GM18909 (cell line): ENCODE measurements around the gene SGO2.

Experiments
- ATAC-seq: cut with Tn5 transposase; IDR thresholded peaks from one replicate; pipeline ENCODE4 v1.9.1; 2021; ENCODE audit warnings: mild to moderate bottlenecking; ENCODE audit not compliant: unreplicated experiment, poor library complexity

SGO2 gene, protein sequence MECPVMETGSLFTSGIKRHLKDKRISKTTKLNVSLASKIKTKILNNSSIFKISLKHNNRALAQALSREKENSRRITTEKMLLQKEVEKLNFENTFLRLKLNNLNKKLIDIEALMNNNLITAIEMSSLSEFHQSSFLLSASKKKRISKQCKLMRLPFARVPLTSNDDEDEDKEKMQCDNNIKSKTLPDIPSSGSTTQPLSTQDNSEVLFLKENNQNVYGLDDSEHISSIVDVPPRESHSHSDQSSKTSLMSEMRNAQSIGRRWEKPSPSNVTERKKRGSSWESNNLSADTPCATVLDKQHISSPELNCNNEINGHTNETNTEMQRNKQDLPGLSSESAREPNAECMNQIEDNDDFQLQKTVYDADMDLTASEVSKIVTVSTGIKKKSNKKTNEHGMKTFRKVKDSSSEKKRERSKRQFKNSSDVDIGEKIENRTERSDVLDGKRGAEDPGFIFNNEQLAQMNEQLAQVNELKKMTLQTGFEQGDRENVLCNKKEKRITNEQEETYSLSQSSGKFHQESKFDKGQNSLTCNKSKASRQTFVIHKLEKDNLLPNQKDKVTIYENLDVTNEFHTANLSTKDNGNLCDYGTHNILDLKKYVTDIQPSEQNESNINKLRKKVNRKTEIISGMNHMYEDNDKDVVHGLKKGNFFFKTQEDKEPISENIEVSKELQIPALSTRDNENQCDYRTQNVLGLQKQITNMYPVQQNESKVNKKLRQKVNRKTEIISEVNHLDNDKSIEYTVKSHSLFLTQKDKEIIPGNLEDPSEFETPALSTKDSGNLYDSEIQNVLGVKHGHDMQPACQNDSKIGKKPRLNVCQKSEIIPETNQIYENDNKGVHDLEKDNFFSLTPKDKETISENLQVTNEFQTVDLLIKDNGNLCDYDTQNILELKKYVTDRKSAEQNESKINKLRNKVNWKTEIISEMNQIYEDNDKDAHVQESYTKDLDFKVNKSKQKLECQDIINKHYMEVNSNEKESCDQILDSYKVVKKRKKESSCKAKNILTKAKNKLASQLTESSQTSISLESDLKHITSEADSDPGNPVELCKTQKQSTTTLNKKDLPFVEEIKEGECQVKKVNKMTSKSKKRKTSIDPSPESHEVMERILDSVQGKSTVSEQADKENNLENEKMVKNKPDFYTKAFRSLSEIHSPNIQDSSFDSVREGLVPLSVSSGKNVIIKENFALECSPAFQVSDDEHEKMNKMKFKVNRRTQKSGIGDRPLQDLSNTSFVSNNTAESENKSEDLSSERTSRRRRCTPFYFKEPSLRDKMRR

DNA sequence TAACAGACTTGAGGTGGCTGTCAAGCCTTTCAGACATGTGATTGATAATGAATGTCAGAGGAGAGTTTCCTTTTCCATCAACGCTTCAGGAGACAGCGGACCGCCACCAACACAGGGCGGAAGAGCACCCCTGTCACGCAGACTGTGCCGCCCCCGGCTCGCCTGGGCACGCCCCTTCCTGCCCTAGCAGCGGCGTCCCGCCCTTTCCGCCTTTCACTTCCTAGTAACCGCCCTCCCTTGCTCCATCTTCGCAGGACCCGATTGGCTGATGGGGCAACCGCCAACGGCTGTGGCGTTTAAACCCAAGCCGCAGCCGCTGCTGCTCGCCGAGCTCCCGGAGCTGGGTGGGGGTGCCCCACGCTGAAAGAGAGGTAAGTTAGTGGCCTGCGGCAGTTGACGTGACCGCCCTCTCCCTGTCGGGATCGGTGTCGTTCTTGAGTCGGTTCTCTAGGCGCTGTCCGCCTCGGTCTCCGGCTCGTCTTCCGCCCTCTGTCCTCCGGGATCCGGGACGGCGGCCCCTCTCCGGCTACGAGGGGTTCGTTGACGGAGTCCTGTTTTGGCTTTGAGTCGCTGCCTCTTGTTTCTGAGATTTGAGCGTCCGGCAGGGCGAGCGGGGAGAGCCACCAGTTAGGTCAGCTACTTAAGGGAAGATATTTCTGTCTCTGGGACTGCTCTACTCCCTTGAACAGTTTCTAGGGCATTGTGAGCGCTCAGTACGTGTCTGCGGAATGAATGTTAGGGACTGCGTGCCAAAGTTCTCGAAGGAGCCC is at the start of gene SGO2:
SGO2 (plus strand) TSS at position 326 of the 770 bp plus-strand sequence. CDS start 6,769 bp downstream, outside the sequence.
- peak; percentile 100 for ATAC-seq

DNA sequence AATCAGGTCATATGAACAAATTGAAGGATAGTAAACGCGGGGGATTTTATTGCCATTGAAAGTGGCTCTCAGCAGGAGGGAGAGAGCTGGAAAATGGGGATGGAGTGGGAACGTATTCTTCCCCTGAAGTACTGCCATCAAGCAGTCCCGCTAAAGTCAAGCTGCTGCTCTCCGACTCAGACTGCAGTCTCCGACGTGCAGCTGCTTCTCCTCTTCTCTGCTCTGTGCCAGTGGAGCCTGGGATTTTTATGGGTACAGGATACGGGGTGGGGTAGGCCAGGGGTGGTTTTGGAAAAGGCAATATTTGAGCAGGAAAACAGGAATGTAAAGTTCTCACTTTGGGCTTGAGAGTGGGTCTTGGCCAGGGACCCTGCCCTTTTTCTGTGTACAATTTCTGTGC is 49.2 kb upstream of the SGO2 start:
- ATAC-seq, result no peak

DNA sequence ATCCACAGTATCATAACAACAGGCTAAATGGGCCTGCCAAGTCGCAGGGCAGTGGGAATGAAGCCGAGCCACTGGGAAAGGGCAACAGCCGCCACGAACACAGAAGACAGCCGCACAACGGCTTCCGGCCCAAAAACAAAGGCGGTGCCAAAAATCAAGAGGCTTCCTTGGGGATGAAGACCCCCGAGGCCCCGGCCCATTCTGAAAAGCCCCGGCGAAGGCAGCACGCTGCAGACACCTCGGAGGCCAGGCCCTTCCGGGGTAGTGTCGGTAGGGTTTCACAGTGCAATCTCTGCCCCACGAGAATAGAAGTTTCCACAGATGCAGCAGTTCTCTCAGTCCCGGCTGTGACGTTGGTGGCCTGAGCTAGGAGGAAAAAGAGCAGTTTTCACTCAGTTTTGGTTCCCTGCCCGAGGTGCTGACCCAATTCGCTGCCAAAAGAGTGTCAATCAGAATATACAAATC is 48.3 kb upstream of the SGO2 start:
- no peak for ATAC-seq

DNA sequence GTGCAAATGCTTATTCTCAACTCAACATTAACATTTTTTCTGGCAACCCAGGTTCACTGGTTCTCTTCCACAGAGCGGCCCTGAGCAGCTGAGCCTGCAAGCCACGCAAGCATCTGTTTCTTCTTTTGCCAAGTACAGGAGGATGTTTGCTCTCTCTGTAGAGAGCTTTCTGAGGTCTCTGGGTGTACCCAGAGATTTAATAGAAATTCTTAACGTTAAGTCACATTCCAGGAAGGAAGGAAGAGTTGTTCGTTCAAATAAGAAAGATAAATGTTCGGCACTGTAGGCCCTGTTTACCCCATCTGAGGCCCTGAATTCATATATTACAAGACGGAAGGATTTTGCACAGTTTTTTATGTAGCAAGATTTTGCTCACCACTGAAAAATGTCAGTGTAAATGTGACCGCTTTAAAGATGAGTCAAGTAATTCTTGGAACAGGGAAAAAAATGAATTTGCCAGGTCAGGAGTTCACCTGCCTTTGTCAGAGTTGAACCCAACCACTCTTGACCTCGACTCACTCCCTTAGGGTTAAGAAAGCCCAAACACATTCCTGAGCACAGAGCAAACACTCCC is 46.2 kb upstream of the SGO2 start:
- ATAC-seq, result no peak

DNA sequence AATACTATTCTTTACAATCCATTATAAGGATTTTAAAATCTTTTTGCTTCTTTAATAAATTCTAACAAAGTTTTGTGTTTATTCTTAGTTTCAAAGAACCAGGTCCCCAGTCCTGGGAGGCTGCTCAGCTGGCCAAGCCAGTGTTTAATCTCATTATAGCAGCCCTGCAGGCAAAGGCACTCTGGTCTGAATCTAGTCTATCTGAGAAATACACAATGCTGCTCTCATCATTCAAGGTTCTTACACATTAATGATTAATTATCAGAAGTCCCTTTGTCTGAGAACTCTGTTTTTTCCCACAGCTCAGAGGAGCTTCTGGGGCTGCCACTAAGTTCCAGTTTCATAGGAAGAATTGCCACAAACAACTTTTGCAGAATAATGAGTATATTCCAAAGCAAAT is 43.8 kb upstream of the SGO2 start:
- peak; percentile 70 for ATAC-seq

DNA sequence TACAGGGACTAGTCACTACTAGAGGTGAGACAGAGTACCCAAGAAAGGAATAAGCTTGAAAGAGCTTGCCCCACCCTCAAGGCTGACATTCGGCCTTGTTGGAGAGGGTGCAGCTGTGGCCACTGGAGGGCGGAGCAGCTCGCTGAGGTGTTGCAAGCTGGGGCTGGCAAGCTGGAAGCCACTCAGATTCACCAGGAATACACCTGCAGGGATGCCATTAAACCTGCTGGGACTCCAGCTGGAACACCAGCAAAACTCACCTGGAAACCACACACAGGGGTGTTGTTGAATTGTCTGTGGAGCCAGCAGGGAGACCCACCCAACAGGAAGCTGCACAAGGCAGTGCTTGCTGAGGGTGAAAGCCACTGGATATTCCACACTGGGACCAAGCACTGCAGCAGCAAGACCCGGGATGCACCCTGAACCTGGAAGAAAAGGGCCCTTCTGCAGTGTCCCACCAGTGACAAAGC is 42.2 kb upstream of the SGO2 start:
- peak; percentile 64 for ATAC-seq

DNA sequence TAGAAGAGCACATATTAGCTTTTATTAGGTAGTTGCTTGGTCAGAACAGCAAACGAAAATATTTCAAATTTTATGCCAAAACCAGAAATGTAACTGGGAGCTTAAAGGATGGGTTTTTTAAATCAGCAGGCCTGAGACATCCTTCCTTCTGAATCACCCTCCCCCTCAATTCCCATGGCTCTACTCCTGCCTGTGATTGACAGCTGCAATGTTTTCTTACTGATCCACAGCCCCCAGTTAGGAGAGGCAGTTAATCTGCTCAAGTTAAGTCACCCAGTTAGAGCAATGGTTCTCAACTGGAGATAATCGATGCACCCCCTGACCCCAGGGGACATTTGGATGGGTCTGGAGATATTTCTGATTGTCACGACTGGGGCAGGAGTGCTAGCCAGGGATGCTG is 41.1 kb upstream of the SGO2 start:
- ATAC-seq, result no peak

DNA sequence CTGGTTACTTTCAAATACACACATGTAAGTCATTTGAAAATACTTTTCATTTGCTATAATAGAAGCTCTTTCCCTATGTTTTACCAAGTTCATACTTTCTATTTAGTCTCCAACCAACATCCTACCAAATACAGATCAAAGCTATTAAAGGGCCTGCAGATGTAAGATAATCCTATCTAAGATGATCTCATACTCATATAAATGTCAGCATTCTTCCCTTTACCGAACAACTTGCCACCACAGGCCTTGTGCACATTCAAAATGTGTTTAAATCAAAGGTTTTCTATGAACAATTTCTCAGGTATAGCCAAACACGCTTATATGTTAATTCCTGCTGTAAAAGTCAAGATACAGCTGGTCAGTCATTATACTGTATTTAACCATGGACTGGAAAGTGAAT is 39.5 kb upstream of the SGO2 start:
- ATAC-seq, result no peak

DNA sequence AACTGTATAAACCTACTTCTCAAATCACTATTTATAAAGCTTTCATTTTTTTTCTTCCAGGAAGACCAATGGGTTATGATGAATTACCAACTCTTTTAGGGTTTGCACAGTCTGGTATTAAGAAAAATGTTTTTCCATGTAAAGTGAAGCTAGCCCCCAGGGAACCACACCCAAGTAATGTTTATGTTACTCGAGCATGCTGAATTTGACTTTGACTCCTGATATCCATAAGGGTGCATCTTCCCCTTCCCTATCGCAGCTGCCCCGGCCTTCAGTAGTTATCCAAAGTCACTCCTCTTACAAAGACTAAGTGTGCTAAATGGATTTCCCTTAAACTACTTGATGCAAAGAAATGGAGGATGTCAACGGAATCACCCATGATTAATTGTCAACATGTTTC is 37.8 kb upstream of the SGO2 start:
- ATAC-seq, result no peak

DNA sequence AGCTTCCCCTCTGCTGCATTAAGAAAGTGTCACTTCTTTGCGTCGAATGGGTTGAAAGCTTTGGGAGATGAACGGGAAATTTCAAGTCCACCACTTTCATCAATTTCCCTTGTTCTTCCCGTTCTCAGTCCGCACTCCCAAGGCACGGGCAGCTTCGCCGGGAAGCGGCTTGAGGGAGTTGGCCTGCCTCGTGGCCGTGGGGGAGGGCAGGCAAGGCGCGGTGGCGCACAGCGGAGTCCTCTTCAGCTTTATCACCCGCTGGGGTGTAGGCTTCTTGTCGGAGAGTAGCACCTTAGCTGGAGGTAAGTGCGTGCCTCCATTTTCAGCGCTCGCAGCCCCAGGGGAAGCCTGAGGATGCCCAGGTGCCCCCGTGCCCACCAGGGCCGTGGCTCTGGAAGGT is 36.0 kb upstream of the SGO2 start:
- ATAC-seq, result no peak

DNA sequence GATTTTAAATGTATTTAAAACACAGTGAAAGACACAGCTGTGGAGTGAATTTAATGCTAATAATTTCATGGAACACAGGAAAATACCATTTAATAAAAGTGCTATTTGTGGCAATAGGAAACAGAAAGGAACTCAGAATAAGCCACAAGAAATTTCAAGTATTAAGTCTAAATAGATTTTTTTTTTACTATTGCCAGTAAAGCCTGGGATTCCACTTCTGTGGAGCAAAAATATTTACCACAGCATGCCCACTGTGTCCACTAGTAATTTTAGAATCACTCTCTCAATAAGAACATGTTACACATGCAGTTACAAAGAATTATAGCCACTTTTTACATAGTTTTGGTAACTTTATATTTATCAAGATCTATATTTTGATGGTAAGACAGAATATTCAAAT is 33.4 kb upstream of the SGO2 start:
- no peak for ATAC-seq

DNA sequence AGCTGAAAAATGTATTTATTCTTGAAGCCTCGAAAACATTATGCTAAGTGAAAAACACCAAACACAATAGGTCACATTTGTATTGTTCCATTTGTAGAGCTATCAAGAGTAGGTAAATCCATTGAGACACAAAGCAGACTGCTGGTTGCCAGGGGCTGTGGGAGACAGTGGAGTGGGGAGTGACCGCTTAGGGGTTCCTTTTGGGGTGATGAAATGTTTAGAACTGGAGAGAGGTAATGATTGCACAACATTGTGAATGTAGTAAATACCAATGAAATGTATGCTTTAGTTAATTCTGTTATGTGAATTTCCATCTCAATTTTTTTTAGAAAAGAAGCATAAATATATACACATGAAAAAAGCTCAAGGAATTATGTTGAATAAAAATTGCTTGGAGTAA is 32.0 kb upstream of the SGO2 start:
- no peak for ATAC-seq

DNA sequence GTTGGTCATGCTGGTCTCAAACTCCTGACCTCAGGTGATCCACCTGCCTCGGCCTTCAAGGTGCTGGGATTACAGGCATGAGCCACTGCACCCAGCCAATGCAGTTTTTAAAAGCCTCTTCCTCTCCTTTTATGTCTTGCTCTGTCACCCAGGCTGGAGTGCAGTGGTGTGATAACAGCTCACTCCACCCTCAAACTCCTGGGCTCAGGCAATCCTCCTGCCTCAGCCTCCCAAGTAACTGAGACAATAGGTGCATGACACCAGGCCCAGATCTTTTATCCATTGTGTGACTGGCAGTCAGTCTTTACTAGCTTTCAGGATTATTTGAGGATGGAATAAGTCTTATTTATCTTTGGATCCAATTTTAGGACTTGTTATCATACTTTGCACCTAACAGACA is 29.3 kb upstream of the SGO2 start:
- ATAC-seq, result no peak

DNA sequence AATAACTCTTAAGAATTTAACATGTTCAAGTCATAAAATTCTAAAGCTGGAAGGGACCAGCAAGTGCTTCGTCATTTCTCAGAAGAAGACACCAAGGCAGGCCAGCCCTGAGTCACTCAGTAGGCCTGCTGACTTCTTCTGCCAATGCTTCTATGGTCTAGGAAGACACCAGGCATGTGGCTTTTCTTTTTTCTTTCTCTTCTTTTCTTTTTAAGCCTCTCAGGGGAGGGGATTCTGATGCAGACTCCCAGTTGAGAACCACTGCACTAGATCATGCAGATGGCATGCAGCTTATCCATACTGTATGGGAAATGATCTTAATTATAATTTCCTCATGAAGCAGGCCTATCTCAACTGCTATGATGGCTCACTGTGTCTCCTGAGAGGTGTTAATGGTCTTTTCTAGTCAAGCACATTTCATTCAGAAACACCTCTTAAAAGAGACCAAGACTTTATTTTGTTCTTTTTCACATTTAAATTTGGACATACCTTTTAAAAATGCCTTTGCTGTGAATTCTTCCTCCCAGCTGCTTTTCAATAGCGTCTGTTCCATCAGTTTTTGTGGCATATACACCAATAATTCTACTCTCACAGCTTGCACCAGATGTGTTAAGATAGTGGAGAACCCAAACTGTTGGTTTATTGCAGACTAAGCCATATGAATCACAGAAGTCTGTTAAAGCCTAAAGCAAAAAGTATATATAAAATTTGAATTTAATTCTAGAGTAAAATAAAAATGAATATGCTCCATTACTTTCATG is 27.4 kb upstream of the SGO2 start:
- ATAC-seq, result no peak

DNA sequence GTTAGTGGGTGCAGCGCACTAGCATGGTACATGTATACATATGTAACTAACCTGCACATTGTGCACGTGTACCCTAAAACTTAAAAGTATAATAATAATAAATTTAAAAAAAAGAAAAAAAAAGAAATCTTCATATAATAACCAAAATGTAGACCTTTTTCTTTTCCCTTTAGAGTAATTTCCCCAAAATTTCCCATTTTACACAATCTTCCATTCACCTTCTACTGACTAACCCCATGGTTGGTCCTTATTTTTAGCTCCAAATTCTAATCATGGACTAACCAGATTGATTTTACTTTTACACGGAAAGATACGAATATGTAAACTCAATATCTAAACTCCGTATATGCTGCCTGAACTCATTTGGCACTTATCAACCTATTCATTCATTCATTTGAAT is 23.8 kb upstream of the SGO2 start:
- no peak for ATAC-seq

DNA sequence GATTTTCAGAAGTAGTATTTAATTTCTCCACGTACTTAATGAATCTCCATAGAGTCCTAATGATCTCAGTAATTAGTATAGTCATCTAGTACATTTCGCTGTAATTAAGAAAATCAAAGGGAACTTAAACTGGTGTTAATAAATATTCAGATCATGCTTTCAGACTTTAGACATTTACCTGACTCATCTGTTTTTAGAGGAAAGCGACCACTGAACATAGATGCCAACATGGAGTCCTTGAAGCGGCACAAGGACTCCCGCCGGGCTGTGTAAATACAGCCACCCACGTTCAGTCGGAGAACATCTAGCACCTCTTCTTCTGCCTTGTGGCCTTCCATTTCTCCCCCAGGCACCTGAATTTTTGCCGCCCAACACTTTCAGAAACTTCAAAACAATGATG is 19.3 kb upstream of the SGO2 start:
- no peak for ATAC-seq

DNA sequence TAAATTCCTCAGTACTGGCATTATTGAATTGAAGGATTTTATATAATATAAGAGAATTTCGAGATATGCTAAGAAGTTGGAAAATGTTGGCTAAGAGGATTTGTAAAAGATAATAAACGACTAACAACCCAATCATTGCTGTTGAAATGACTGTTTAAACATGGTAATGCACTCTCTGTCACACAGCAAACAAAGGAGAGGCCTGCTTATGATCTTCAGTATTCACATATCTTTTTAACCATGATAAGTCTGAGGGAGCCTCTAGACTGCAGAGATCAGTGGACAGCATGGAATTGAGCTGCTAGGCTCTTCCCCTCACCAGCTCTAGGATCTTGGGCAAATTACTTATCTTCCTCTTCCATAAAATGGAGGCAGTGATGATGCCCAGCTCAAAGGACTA is 18.8 kb upstream of the SGO2 start:
- ATAC-seq, result no peak

DNA sequence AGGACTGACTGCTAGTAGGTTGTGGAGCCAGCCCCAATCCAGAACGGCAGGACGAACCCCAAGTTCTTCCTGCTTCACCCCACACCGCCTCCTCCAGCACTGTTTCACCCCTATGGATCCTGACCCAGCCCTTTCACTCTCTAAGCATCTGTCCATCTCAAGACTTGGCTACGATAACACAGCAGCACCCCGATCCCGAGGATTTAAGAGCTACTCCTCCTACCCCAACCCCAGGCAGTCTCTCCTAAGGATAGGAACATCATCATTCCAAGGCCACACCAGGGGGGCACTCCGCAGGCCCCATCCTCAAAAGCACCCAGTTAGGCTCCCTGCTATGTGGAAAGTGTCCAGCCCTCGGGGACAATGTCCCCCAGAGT is 16.8 kb upstream of the SGO2 start:
- ATAC-seq, result no peak
